KOPT-K1 (cell line): ENCODE data around the gene EEF1AKMT2.
A peak's percentile ranks its signal among the peaks of the same experiment; 100 is the strongest.

Experiments used
- H3K27ac ChIP-seq: fragments of 200-600 bp; sonication (generic); 2 replicates; pipeline ENCODE4 v1.5.1; 2016; ENCODE audit warnings: antibody characterized with exemption, mild to moderate bottlenecking, low read depth, low read length; ENCODE audit not compliant: poor library complexity, severe bottlenecking
- H3K36me3 ChIP-seq: fragments of 200-600 bp; sonication (generic); 2 replicates; pipeline ENCODE4 v1.5.1; 2017; ENCODE audit warnings: antibody characterized with exemption, mild to moderate bottlenecking, low read length, moderate library complexity; ENCODE audit not compliant: insufficient read depth
- H3K9me3 ChIP-seq: fragments of 200-600 bp; sonication (generic); 2 replicates; pipeline ENCODE4 v1.5.1; 2017; ENCODE audit warnings: antibody characterized with exemption, low read length, mild to moderate bottlenecking; ENCODE audit not compliant: insufficient read depth, poor library complexity, severe bottlenecking

The EEF1AKMT2 gene

GRCh38 chr10:124744102-124745050, 47.3 kb downstream of the EEF1AKMT2 start, which contains the start of gene FAM53B:
FAM53B (minus strand) TSS chr10:124744378; CDS start chr10:124706713, 37,665 bp downstream.
- Histone ChIP-seq H3K9me3 (no peaks in the 10 kb centered on the region), H3K27ac (peak within 1 kb of the TSS; percentile 59), H3K36me3 (peaks cover 15% of the 10 kb centered on the region)

- no peaks in the 10 kb centered on the region for H3K9me3 ChIP-seq
- H3K27ac ChIP-seq, result peak overlapping the region; percentile 59
- peaks cover 15% of the 10 kb centered on the region for H3K36me3 ChIP-seq
Observed at GRCh38 chr10:124743191-124744101, 48.2 kb downstream of the EEF1AKMT2 start.

GRCh38 chr10:124742413-124743190, 49.1 kb downstream of the EEF1AKMT2 start:
- Histone ChIP-seq H3K9me3 (no peaks in the 10 kb centered on the region), H3K36me3 (peaks cover 8% of the 10 kb centered on the region; the same call in 1 of the 2 replicates), H3K27ac (peak overlapping the region; percentile 59)

DNA sequence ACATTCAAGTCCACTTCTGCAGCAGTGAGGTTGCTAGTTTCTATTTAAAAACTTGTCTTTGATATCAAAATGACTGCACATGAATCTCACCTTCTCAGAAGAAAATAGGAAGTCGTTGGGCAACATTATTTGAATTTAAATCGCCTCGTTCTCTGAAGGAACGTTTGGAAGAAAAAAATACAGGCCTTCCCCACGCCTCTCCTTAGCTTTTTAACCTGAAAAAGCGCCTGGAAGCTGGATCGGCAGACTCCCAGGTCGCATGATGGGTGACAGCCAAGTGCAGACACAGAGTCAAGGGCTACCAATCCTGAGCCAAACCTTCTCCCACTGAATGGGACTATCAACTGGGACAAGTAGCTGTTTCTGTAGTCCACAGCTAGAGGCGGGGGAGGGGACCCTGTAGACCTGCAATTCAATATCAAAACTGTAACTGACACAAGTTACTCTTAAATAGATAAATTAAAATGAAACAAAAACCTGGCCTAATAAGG, 49.7 kb downstream of the EEF1AKMT2 start:
- Histone ChIP-seq H3K36me3 (0 out of 2 replicates have a peak, but pooled peaks cover 3% of the 10 kb centered on the region), H3K27ac (no peak overlapping the region), H3K9me3 (no peaks in the 10 kb centered on the region)

DNA sequence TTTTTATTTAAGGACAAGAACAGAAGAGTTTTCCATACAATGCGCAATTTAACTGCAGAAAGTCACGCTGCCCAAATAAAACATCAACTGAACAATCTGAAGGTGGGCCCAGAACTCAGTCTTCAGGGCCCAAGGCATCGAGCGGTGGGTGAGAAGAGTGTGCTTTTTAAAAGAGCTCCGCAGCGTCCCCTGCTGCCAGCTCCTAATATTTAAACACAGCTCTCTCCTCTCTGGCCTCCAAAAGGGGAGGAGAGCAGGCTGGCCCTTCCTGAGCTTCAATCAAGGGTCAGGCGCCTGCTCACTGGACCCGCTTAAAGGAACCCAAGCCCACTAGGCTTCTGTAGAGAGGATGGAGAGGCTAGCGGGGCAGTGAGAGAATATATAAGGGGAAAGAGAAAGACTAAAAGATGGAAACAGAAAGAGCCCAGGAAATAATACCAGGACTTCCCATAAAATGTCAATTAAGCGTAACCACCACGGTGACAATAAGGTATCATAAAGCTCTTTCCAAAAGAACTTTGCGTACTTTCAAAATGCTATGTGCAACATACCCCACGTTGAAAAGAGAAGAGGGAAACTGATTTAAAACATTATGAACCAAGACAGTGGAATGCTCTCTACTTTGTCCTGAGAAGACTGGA, 50.3 kb downstream of the EEF1AKMT2 start:
- H3K36me3 ChIP-seq, result no peaks in the 10 kb centered on the region
- H3K27ac ChIP-seq, result no peak overlapping the region

GRCh38 chr10:124740369-124741280, 51.1 kb downstream of the EEF1AKMT2 start:
- Histone ChIP-seq H3K36me3 (no peaks in the 10 kb centered on the region), H3K9me3 (no peaks in the 10 kb centered on the region), H3K27ac (peak overlapping the region; percentile 0)

More for the DNA sequence above, 50.3 kb downstream of the EEF1AKMT2 start:
- H3K9me3 ChIP-seq, result no peaks in the 10 kb centered on the region

- Histone ChIP-seq H3K36me3 (no peaks in the 10 kb centered on the region), H3K27ac (peak overlapping the region; percentile 6), H3K9me3 (no peaks in the 10 kb centered on the region)
Observed at GRCh38 chr10:124739986-124740368, 51.7 kb downstream of the EEF1AKMT2 start.

DNA sequence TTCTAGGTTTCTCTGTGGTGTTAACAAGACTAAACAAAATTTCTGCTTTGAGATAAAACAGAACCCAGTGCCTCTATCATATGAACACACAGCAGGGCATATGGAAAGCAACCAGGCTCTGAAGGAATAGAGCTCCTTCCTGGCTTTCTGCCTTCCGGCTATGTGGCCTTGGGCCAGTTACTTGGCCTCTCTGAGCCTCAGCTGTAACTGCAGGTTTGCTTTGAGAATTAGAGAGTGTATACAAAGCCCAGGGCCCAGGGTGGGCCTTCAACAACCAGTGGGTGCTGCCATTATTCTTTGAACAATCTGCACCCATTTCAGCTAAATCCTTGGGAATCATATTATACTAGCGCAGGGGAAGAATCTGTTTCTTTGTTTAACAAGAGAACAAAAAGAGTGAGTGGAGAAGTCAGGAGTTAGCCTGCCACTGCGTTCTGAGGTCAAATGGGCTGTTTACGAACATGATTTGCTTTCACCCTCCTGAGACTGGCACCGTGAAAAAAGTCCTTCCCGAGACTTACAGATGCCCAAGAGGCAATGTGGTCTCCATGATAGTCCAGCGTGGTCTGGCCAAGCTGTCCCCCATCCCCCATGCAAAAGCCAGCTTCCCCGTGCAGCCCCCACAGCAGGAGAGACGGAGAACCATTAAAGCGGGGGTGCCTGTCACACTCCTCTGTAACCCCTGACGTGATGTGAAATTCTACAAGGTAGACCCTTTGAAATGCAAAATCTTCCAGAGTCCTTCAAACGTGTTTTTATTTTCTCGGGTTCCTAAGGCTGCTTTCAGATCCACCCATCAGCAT, 52.4 kb downstream of the EEF1AKMT2 start:
- Histone ChIP-seq H3K36me3 (no peaks in the 10 kb centered on the region), H3K9me3 (no peaks in the 10 kb centered on the region), H3K27ac (no peak overlapping the region)

DNA sequence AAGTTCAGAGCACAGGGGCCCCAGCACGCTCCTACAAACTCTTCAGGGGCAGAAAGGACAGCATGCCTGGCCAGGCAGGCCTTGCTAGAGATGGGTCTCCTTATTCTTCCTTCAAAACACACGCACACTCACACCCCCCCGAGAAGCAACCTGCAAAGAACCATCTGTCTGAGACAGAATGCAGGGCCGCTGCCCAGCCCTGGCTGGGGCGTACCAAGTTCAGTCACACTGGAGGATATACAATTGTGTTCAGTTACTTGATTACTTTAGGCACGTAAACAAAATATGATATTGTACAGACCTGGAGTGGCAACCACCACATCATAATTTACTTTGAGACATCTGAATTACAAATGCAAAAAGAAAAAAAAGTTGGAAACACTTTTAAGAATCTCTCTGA, 53.2 kb downstream of the EEF1AKMT2 start:
- Histone ChIP-seq H3K36me3 (no peaks in the 10 kb centered on the region), H3K9me3 (no peaks in the 10 kb centered on the region), H3K27ac (no peak overlapping the region)

DNA sequence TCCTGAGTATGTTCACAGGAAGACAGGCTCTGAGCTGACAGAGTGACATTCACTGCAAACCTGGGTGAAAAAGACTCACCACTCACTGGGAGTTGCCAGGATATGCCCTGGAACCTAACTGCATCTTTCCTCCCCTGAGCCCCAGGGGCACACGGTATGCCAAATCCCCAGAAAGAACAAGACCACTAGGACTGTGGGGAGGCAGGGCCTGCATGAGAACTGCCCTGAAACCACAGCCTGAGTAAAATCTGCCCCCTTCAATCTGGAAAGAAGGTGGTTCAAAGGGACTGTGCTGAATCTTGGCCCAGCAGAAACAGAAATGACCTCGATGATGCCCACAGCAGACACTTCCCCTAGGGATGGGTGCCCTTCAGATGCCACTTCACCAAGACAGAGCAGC, 54.0 kb downstream of the EEF1AKMT2 start:
- Histone ChIP-seq H3K27ac (no peak overlapping the region), H3K36me3 (no peaks in the 10 kb centered on the region), H3K9me3 (no peaks in the 10 kb centered on the region)

GRCh38 chr10:124737221-124737620, 54.5 kb downstream of the EEF1AKMT2 start:
- H3K27ac ChIP-seq, result no peak overlapping the region
- no peaks in the 10 kb centered on the region for H3K9me3 ChIP-seq
- no peaks in the 10 kb centered on the region for H3K36me3 ChIP-seq

- Histone ChIP-seq H3K36me3 (no peaks in the 10 kb centered on the region), H3K9me3 (no peaks in the 10 kb centered on the region), H3K27ac (no peak overlapping the region)
Observed at GRCh38 chr10:124736491-124737136, 55.1 kb downstream of the EEF1AKMT2 start.
